ENCODE measurements around the gene MYL3. TPM values are rescaled to one million over a fixed set of nuclear protein-coding genes. Genes with fewer than 3 reads are reported as not detected.

The MYL3 gene
- total and polyA plus RNA-seq, 3 donors from 2014 or later: 1.2 to 14.5 (median 3.0) TPM

DNA sequence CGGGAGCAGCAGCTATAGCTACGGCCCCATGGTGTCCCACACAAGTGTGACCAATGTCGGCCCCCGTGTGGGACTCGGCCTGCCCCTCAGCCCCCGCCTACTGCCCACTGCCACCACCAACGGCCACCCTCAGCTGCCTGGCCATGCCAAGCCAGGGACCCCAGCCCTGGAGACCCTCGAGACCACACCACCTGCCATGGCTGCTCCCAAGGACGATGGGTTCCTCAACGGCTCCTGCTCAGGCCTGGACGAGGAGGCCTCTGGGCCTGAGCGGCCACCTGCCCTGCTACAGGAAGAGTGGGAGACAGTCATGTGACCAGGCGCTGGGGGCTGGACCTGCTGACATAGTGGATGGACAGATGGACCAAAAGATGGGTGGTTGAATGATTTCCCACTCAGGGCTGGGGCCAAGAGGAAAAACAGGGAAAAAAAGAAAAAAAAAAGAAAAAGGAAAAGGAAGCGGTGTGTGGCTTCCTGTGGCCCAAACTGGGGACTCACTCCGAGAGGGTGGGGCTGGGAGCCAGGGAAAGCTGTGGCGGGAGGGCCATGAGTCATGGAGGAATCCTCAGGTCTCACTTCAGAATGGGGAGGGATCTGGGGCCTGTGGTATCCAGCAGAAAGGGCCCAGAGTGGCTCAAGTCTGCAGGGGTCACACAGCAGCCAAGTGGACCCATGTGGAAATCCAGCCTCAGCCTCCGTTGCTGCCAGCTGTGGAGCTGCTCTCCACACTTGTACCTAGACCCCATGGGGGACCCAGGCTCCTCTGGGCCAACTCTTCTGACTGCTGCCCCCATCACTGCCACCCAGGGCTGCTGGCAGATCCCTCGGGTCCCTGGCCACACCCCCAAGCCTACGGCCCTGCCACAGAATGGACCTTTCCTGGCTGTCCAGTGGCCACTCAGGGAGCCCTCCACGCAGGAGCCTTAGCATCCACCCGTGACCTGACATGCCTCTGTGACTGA lies 40.4 kb upstream of the MYL3 start:
- intact Hi-C loops (cut with DNase I; ENCODE audit: low total_unique reads): loop anchor here (5.0 kb wide), 1 partner anchor 201 kb away; the partner anchor contains the start of gene TMIE
- H3K4me3 ChIP-seq: no peak overlapping the region
- no peak for TF ChIP-seq POLR2A (IDR thresholded peaks at IDR 0.05)
- TF ChIP-seq, protein P1, sequence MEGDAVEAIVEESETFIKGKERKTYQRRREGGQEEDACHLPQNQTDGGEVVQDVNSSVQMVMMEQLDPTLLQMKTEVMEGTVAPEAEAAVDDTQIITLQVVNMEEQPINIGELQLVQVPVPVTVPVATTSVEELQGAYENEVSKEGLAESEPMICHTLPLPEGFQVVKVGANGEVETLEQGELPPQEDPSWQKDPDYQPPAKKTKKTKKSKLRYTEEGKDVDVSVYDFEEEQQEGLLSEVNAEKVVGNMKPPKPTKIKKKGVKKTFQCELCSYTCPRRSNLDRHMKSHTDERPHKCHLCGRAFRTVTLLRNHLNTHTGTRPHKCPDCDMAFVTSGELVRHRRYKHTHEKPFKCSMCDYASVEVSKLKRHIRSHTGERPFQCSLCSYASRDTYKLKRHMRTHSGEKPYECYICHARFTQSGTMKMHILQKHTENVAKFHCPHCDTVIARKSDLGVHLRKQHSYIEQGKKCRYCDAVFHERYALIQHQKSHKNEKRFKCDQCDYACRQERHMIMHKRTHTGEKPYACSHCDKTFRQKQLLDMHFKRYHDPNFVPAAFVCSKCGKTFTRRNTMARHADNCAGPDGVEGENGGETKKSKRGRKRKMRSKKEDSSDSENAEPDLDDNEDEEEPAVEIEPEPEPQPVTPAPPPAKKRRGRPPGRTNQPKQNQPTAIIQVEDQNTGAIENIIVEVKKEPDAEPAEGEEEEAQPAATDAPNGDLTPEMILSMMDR (IDR thresholded peaks at IDR 0.05): no peak
- no peak overlapping the region for H3K27ac ChIP-seq
- H3K4me1 ChIP-seq: peaks cover 7% of the 10 kb centered on the region
- no peaks in the 10 kb centered on the region for H3K9me3 ChIP-seq
- 80 to 89% methylated on average over 17 to 21 of the region's 21 CpGs for WGBS, 2 donors
- H3K36me3 ChIP-seq (ENCODE audit: low read depth, missing control alignments): no peaks in the 10 kb centered on the region
- no peaks in the 10 kb centered on the region for H3K27me3 ChIP-seq
- DNase-seq: no peak

DNA sequence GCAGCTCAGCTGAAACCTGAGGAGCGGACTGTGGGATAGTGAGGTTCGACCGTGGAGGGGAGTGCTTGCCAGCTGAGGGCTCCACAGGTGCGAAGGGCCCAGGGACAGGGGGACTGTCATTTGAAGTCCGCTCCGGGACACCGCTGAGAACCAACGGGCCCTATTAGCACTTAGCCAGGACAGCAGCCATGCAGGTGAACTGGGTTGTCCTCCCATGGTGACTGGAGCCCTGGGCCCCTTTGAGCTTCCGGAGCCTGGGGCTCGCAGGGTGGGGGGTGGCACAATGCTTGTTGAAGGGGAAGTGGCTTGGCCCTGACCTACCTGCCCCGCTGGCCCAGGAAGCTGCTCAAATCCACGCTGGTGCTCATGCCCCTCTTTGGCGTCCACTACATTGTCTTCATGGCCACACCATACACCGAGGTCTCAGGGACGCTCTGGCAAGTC lies 39.0 kb upstream of the MYL3 start:
- Histone ChIP-seq H3K27ac (no peak overlapping the region), H3K36me3 (ENCODE audit: low read depth, missing control alignments) (no peaks in the 10 kb centered on the region), H3K4me1 (peaks cover 10% of the 10 kb centered on the region), H3K9me3 (no peaks in the 10 kb centered on the region), H3K4me3 (no peak overlapping the region), H3K27me3 (no peaks in the 10 kb centered on the region)
- DNase-seq: no peak
- intact Hi-C loops (cut with DNase I; ENCODE audit: low total_unique reads): loop anchor here (5.0 kb wide), 1 partner anchor 200 kb away; the partner anchor contains the start of gene TMIE
- TF ChIP-seq, protein P1 (IDR thresholded peaks at IDR 0.05): no peak
- no peak for TF ChIP-seq POLR2A (IDR thresholded peaks at IDR 0.05)
- 94 to 96% methylated on average over 14 to 15 of the region's 15 CpGs for WGBS, 2 donors

DNA sequence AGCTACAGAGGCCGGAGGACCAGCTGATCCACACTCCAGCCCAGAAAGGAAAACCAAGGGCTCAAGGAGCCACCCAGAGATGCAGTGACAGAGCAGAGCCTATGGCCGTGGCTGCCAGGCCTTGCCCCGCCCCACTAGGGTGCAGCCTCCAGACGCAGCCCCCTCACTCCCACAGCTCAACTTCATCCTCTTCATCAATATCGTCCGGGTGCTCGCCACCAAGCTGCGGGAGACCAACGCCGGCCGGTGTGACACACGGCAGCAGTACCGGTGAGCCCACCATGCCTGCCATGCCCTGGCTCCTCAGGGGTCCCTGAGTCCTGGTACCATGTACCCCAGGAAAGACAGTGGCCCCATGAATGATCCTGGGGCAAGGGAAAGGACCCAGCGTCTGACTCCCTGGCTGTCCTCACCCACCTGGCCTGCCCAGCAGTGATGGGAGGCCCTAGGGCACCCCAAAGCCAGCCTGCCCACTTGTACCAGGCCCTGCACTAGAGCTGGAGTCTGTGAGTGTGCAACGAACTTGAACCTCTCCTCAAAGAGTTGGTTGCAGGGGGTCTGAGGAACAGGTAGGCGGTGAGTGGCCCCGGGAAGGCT lies 38.4 kb upstream of the MYL3 start:
- Histone ChIP-seq H3K27me3 (no peaks in the 10 kb centered on the region), H3K9me3 (no peaks in the 10 kb centered on the region), H3K4me1 (peaks cover 10% of the 10 kb centered on the region), H3K36me3 (ENCODE audit: low read depth, missing control alignments) (no peaks in the 10 kb centered on the region), H3K4me3 (no peak overlapping the region), H3K27ac (no peak overlapping the region)
- WGBS, 2 donors: 82 to 91% methylated on average over 4 to 17 of the region's 17 CpGs
- intact Hi-C loops (cut with DNase I; ENCODE audit: low total_unique reads): loop anchor here (5.0 kb wide), 1 partner anchor 199 kb away; the partner anchor contains the start of gene TMIE
- TF ChIP-seq, protein P1 (IDR thresholded peaks at IDR 0.05): no peak
- no peak for TF ChIP-seq POLR2A (IDR thresholded peaks at IDR 0.05)
- no peak for DNase-seq

DNA sequence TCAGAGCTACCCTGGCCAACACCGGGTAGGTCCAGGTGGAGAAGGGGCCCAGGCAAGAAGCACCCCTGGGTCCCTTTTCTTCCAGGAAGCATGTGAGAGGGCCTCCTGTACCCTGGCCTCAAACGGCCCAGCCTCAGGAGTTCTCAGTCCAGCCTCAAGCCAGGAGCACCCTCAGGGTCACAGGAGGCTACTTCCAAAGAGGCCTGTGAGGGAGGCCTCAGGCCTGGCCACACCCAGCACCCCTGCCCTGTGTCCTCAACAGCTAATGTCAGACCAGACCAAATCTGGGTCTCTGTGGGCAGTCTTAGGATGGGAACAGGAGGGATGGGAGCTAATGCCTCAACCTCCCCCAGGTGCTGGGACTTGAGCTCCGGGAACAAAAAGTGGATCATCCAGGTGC lies 37.8 kb upstream of the MYL3 start:
- DNase-seq: no peak
- no peaks in the 10 kb centered on the region for H3K36me3 ChIP-seq (ENCODE audit: low read depth, missing control alignments)
- TF ChIP-seq, protein P1 (IDR thresholded peaks at IDR 0.05): no peak
- no peak for TF ChIP-seq POLR2A (IDR thresholded peaks at IDR 0.05)
- 84 to 89% methylated on average over 2 to 3 of the region's 3 CpGs for WGBS, 2 donors
- no peaks in the 10 kb centered on the region for H3K9me3 ChIP-seq
- peaks cover 10% of the 10 kb centered on the region for H3K4me1 ChIP-seq
- no peak overlapping the region for H3K4me3 ChIP-seq
- H3K27me3 ChIP-seq: no peaks in the 10 kb centered on the region
- intact Hi-C loops (cut with DNase I; ENCODE audit: low total_unique reads): loop anchor here (5.0 kb wide), 1 partner anchor 199 kb away; the partner anchor contains the start of gene TMIE
- H3K27ac ChIP-seq: no peak overlapping the region
